Muscle layer of colon (tissue), 2 donors: Measurements from ENCODE around the gene PRR5L.

Source experiments
- H3K27ac ChIP-seq: one replicate; pipeline ENCODE4 v1.7.0; 2013; ENCODE audit warnings: low read depth, mild to moderate bottlenecking, low read length, moderate library complexity
- H3K27me3 ChIP-seq, 2 donors: one replicate each; pipeline ENCODE4 v1.7.0; 2013; ENCODE audit warnings: low read length in 2 of 2, mild to moderate bottlenecking in 2 of 2; ENCODE audit not compliant: insufficient read depth in 2 of 2, control insufficient read depth in 1 of 2
- H3K36me3 ChIP-seq: one replicate; pipeline ENCODE4 v1.7.0; 2013; ENCODE audit warnings: mild to moderate bottlenecking, low read length; ENCODE audit not compliant: insufficient read depth
- H3K4me1 ChIP-seq: one replicate; pipeline ENCODE4 v1.7.0; 2013; ENCODE audit warnings: mild to moderate bottlenecking, low read length; ENCODE audit not compliant: insufficient read depth
- H3K4me3 ChIP-seq, 2 donors: one replicate each; pipeline ENCODE4 v1.7.0; 2013; ENCODE audit warnings: low read length in 2 of 2, low read depth in 1 of 2, mild to moderate bottlenecking in 1 of 2, moderate library complexity in 1 of 2
- H3K9ac ChIP-seq: one replicate; pipeline ENCODE4 v1.7.0; 2013; ENCODE audit warnings: low read length
- H3K9me3 ChIP-seq: one replicate; pipeline ENCODE4 v1.7.0; 2013; ENCODE audit warnings: mild to moderate bottlenecking, low read length
- donor health status: abdominal sarcoma.
- donor health status: Adenocarcinoma of cecum.

PRR5L gene

DNA sequence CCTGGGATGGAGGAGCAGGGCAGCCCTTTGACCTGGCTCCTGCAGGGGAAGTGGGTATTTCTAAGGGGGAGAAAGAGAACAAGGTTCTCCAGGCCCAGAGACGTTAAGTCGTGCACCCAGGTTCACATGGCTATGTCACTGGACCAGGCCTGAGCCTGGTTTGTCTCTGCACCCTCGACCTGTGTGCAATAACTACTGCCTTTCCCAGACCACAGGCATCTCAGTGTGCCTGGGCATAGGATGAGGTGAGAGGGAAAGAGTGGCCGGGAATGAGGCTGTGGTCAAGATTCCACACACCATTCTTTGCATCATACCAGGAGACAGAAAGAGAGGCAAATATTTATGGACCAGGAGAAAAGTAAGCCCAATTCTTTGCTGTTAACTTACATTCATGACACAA, 66.8 kb downstream of the PRR5L start:
- H3K27me3 ChIP-seq: no peaks in the 10 kb centered on the region
- H3K4me3 ChIP-seq: no peak overlapping the region
- no peaks in the 10 kb centered on the region for H3K9me3 ChIP-seq
- H3K27ac ChIP-seq: no peak overlapping the region
- no peaks in the 10 kb centered on the region for H3K4me1 ChIP-seq
- no peak overlapping the region for H3K9ac ChIP-seq
- H3K36me3 ChIP-seq: no peaks in the 10 kb centered on the region

DNA sequence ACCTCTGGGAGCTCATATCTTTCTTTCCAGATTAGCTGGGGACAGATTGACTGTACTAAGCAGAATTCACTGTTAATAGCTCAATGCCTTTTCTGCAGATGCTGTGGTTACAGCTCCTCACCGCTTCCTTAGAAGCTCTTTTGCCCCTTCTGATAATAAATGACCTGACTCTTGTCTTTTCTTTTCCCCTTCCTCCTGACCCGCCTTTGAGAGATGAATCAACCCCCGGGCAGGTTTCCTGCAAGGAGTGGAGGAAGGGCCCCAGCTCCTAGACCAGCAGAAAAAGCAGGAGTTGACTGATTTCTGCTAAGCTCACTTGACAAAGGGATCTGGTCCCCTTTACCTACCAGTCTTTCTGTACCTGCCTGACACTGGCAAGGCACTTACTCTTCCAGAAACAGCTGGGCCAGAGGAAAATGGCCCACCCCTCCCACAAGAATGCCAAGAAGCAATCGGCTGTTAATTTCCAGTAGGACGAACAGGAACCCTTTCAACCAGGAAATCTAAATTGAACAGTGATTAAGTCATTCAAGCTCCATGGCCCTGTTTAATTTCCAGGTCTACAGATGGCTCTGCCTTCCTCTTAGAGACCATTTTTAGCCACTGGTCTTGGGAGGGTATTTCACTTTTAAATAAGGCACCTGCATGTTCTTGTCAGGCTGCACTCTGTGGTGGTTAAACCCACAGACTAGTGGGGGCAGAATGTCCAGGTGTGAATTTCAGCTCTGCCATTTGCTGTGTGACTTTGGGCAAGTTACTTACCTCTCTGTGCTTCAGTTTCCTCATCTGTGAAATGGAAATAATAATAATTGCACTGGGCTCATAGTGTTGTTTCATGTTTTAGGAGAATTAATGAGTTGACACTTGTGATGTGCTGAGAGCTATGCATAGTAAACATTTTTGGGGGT, 67.5 kb downstream of the PRR5L start:
- no peaks in the 10 kb centered on the region for H3K4me1 ChIP-seq
- H3K27me3 ChIP-seq: no peaks in the 10 kb centered on the region
- H3K9ac ChIP-seq: no peak overlapping the region
- H3K9me3 ChIP-seq: no peaks in the 10 kb centered on the region
- H3K27ac ChIP-seq: no peak overlapping the region
- H3K36me3 ChIP-seq: no peaks in the 10 kb centered on the region
- H3K4me3 ChIP-seq: no peak overlapping the region

DNA sequence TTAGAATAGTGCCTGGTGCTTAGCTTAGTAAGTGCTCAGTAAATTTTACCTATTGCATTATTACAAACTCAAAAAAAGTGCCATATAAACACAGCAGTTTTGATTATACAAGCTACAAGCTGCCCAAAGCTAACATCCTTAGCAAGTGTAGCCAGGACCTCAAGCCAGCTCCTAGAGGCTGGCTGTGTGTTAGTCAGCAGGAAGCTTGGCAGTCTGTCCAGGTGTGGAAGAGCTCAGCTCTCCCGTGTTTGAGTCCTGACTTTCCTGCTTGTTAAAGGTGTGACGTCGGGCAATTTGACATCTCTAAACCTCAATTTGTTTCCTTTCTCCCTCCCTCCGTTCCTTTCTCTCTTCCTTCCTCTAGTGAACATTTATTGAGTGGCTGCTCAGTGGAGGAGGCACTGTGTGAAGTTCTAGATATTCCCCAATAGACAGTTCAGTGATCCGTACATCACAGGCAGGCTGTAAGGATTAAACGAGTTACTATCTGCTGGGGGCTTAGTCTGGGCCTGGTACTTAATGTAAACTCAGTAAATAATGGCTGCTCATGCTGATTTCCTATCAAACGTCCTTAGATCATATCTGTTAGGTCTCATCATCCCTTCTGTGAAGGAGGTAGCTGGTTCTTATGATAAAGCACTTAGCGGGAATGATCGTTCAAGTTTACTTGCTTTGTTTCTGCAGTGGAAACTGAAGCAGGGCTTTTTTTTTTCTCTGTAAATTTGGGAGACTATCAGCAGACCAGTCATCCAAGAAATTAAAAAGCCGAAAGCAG, 68.7 kb downstream of the PRR5L start:
- H3K36me3 ChIP-seq: no peaks in the 10 kb centered on the region
- no peaks in the 10 kb centered on the region for H3K9me3 ChIP-seq
- no peak overlapping the region for H3K4me3 ChIP-seq
- no peaks in the 10 kb centered on the region for H3K4me1 ChIP-seq
- no peak overlapping the region for H3K27ac ChIP-seq
- H3K9ac ChIP-seq: no peak overlapping the region
- H3K27me3 ChIP-seq: no peaks in the 10 kb centered on the region

DNA sequence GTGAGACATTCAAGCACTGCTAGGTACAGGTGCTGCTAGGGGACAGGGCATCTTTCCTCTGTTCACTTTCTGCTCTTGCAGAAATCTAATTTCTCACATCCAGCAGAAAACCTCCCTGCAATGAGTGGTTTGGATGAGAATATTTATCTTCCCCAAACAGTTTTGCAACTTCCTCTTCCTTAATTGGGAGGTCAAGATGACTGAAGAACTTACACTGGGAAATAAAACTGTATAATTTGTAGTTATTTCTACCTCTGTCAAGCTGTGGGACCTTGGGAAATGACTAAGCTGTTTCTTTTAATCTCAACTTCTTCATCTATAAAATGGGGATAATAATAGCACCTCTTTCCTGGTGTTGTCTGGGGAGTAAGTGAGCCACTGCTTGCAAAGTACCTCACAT, 69.8 kb downstream of the PRR5L start:
- Histone ChIP-seq H3K4me3 (no peak overlapping the region), H3K27ac (no peak overlapping the region), H3K4me1 (no peaks in the 10 kb centered on the region), H3K27me3 (no peaks in the 10 kb centered on the region), H3K9ac (no peak overlapping the region), H3K9me3 (no peaks in the 10 kb centered on the region), H3K36me3 (no peaks in the 10 kb centered on the region)

DNA sequence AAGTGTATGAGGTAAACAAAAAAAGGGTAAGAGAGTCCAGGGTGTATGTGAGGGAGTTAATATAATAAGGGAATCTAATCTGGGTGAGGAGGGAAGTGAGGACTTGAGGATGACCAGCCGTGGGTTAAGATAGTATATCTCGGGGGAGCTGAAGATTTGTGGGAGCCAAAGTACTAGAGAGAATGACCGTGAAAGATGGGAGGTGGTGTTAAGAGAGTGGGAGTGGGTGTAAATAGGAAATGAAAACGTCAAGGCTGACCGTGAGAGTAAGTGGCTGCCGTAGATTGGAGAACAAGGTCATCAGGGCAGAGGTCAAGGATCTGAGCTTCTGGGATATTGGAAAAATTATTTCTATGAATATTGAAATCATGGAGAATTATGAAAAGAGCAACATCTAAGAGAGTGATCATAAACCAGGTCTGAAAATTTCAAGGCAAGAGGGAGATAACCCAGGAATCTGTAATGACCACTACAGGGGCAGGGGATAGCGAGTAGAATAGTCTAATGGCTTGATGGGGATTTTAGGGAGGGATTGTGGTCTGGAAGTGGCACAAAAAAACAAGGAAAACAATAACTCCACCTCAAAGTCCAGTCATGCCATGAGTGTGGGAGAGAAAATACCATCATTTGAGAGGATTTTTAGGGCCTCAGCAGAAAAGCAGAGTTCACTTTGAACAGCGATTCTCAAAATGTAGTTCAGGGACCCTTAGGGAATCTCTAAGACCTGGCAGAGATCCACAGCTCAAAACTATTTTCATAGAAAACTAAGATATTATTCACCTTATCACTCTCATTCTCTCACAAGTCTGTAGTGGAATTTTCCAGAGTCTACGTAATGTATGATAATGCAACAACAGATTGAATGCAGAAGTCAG, 72.0 kb downstream of the PRR5L start:
- H3K9me3 ChIP-seq: no peaks in the 10 kb centered on the region
- no peak overlapping the region for H3K4me3 ChIP-seq
- H3K9ac ChIP-seq: no peak overlapping the region
- no peaks in the 10 kb centered on the region for H3K36me3 ChIP-seq
- no peaks in the 10 kb centered on the region for H3K27me3 ChIP-seq
- no peak overlapping the region for H3K27ac ChIP-seq
- H3K4me1 ChIP-seq: no peaks in the 10 kb centered on the region

DNA sequence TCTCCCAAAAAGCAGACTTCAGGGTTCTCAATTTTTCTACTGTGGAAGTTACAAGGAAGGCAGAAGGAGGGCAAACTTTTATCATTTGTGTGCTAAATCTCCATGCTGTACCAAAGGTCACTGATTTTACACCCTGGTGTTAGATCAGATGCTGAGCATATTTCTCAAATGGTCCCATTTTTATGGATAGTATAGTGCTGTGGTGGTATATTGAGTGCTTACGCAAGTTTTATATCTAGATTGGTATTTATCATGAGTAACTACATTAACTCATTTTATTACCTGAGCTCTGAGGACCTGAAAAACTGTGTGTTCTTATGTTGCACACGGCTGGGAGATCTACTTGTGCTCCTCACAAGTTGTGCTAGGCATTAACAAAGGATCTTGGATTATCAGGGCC, 75.1 kb downstream of the PRR5L start:
- Histone ChIP-seq H3K9ac (no peak overlapping the region), H3K36me3 (no peaks in the 10 kb centered on the region), H3K9me3 (no peaks in the 10 kb centered on the region), H3K4me1 (no peaks in the 10 kb centered on the region), H3K27ac (no peak overlapping the region), H3K27me3 (peaks cover 0 to 4% of the 10 kb centered on the region in 2 donors), H3K4me3 (no peak overlapping the region)

DNA sequence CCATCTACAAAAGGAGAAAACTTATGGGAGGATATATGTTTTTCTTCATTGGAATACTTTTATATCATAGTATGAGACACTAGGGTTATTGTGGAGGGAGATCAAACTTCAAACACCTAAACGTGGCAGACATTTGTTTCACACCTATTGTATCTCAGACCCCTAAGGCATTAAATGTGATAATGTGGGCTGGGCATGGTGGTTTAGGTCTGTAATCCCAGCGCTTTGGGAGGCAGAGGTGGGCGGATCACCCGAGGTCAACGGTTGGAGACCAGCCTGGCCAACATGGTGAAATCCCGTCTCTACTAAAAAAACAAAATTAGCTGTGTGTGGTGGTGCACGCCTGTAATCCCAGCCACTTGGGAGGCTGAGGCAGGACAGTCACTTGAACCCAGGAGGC, 75.5 kb downstream of the PRR5L start:
- Histone ChIP-seq H3K9ac (no peak overlapping the region), H3K27ac (no peak overlapping the region), H3K4me3 (no peak overlapping the region), H3K9me3 (no peaks in the 10 kb centered on the region), H3K4me1 (no peaks in the 10 kb centered on the region), H3K27me3 (peaks cover 0 to 7% of the 10 kb centered on the region in 2 donors), H3K36me3 (no peaks in the 10 kb centered on the region)

DNA sequence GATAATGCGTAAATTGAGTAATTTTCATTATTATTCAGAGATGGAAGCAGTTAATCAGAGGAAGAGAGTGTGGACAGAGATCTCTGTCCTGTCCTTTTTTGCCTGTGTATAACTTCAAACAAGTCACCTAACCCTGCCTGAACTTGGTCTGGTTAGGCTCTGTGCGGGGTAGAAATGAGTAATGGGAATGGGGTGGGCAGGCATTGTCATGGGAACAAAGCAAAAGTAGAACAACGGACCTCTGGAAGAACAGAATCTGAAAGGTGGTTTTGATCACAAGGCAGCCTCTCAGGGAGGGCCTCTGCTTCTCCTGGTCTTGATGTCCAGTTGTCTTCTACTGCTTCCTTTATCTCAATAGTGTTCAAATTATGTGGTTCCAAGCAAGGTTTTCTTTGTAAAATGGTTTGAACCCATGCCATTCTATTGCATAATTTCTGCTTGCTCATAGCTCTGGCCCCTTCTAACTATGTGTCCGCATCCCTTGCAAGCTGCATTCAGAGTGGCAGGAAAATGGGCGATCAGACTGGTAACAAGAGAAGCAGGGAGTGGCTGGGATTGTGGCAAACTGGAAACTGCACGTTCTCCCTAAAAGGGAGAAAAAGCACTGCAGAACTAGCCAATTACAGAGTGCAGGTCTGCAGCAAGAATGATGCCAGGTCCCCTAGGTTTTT, 76.1 kb downstream of the PRR5L start:
- H3K9me3 ChIP-seq: no peaks in the 10 kb centered on the region
- H3K27ac ChIP-seq: no peak overlapping the region
- H3K4me1 ChIP-seq: no peaks in the 10 kb centered on the region
- H3K27me3 ChIP-seq: peaks cover 0 to 14% of the 10 kb centered on the region in 2 donors
- H3K4me3 ChIP-seq: no peak overlapping the region
- no peaks in the 10 kb centered on the region for H3K36me3 ChIP-seq
- no peak overlapping the region for H3K9ac ChIP-seq

DNA sequence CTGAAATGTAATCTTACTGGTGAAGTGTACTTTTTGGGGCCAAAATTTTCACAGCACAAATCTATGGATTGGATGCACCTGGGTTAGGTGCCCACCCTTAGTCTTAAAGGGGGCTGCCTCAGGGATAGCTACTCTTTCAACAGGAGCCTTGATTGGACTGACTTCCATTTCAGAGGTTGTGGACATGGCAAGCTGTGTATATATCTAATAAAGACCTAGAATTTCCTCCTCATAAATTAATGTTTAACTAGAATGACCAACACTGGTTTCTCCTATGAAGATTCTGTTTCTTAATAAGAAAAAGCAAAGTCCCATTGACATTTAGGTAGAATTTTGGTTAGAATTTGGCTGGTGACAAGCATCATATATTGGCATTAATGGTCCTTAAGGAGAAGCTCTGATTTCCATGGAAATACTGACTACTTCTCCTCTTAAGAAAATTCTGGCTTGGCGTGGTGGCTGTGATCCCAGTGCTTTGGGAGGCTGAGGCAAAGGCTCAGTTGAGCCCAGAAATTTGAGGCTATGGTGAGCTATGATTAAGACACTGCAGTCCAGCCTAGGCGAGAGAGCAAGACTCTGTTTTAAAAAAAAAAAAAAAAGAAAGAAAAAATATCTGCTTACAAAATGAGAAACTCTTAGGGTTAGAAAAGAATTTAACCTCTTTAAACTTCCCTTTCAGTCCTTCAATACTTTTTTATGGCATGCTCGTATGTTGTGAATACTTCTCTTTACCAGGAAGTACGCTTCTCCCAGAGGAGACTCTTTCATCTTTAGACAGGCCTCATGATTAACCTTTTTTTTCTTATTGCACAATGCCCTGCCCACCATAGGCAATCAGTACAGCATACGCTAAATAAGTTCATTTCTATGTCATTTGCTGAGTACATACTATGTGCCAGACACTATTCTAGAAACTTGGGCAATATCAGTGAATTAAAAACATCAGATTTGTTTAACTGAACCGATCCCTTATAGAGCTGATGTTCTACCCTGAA, 77.2 kb downstream of the PRR5L start:
- Histone ChIP-seq H3K27me3 (peaks cover 4 to 15% of the 10 kb centered on the region in 2 donors), H3K36me3 (no peaks in the 10 kb centered on the region), H3K4me3 (no peak overlapping the region), H3K27ac (no peak overlapping the region), H3K9ac (no peak overlapping the region), H3K9me3 (no peaks in the 10 kb centered on the region), H3K4me1 (no peaks in the 10 kb centered on the region)

DNA sequence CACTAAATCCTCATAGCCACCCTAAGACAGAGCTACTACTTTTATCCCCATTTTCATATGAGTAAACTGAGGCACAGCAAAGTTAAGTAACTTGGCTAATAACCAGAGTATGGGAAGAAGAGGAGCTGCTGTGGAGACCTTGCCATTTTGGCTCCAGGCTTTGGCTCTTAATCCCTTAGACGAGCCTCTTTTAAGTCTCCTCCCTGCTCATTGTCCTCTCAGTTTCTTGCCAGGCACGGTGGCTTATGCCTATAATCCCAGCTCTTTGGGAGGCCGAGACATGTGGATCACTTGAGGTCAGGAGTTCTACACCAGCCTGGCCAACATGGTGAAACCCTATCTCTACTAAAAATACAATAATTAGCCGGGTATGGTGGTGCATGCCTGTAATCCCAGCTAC, 78.6 kb downstream of the PRR5L start:
- no peaks in the 10 kb centered on the region for H3K4me1 ChIP-seq
- H3K27me3 ChIP-seq: peaks cover 4 to 15% of the 10 kb centered on the region in 2 donors
- H3K9ac ChIP-seq: no peak overlapping the region
- H3K36me3 ChIP-seq: no peaks in the 10 kb centered on the region
- no peak overlapping the region for H3K27ac ChIP-seq
- no peak overlapping the region for H3K4me3 ChIP-seq
- no peaks in the 10 kb centered on the region for H3K9me3 ChIP-seq
